Hematopoietic multipotent progenitor cell treated with erythropoietin and hydrocortisone succinate and interleukin-3 and kit ligand, for 8 days (in vitro differentiated cells): ENCODE data around the gene ERVH48-1.
A peak's percentile ranks its signal among the peaks of the same experiment; 100 is the strongest.
"Not testable (repeated sequence)": the region's sequence is repeated elsewhere in the genome, so short reads cannot be mapped to it uniquely, and the experiment has no call there.

Source experiments
- DNase-seq: peaks from one replicate; pipeline ENCODE4 v3.0.0-alpha.2; 2015

Gene ERVH48-1

DNA sequence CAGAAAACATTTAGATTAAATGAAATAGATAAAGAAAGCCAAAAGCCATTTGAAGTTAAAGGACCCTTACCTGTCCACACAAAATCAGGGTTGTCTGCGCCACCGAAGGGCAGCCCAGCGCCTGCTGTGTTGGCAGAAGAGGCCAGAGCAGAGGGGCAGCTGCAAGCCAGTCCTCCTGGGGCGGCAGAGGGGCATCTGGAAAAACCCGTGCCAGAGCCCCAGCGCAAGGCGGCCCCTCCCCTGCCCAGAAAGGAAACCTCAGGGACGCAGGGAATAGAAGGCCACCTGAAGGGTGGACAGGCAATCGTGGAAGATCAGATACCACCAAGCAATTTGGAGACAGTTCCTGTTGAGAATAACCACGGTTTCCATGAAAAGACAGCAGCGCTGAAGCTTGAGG is 21.6 kb downstream of the ERVH48-1 start:
- no peak for DNase-seq

- DNase-seq: peak; percentile 36
Measured at GRCh38 chr21:42900446-42900845, 25.0 kb downstream of the ERVH48-1 start.

DNA sequence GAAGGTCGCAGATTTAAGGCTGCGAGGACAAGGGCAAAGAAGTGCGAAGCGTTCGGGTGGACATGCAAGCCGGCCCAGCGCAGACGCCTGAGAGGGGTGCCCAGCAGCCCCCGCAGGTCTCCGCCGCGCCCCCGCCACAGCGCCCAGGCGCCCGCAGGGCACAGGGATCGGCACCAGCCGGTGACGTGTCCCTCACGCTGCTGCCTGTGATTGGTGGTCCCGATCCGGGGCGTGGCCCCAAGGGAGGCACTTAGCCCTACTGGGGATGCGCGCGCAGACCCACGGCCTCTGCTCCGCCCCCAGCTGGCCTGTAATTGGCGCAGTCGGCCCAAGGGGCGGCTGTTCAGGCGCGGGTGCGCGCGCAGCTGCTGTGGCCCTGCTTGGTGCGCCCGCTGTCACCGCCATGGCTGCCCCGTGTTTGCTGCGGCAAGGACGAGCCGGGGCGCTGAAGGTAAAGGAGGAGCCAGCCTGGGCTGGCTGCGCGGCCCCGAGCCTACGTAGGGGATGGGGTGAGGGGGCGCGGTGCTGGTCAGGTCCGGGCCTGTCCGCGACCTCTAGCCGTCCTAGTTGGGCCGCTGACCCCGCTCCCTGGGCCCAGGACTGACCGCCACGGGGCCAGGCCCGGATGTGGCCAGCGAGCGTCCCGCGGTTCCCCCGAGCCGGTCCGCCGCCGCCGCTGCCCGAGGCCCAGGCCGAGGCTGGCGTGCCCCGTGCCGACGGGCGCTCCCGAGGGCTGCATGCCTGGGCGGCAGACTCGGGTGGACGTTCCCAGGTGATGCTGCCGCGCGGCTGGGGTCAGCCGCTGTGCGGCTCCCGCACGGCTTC is 32.3 kb downstream of the ERVH48-1 start, which contains the start of gene NDUFV3:
TSS of gene NDUFV3 (plus strand) at position 379 of the 825 bp plus-strand sequence. CDS start at position 404, 25 bp downstream.
- peak; percentile 98 for DNase-seq

DNA sequence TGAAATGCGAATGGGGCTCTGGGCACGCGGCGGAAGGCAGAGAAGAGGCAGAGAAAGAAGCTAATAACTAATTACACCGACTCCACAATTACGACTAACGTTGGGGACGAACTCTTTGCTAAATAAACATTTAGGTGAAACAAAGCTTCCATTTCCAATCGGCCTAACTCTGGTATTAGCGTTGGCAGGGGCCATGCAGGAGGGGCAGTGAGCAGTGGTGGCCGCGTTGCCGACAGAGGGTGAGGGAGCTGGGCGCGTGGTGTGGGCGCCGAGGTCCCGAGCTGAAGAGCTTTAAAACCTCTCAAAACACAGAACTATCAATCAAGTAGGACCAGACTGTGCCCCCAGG is 32.9 kb downstream of the ERVH48-1 start:
- DNase-seq: no peak

GRCh38 chr21:42887326-42887725 is 38.1 kb downstream of the ERVH48-1 start:
- no peak for DNase-seq

GRCh38 chr21:42883921-42884320 is 41.5 kb downstream of the ERVH48-1 start:
- DNase-seq: no peak

DNA sequence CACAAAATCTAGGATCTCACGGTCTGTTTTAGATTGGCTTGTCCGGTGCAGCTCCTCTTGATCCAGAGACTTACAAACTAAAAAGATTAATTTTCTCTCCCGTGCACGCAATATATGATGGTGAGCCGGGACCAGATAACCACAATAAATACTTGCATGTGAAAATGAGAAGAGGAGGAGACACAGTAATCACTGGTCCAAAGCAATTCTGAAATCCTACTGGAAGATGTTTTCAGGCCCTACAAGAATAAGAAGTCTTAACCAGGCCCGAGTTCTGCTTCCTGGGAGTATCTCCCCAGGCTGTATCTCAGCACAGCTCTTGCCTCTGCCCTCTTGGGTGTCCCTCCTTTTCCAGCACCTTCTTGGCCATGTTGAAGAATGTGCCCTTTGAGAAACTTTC is 45.1 kb downstream of the ERVH48-1 start:
- no peak for DNase-seq

GRCh38 chr21:42878993-42879787 is 46.2 kb downstream of the ERVH48-1 start, which contains the start of gene WDR4:
Gene WDR4 (minus strand): TSS chr21:42879539. CDS start chr21:42879495, 44 bp downstream.
- peak; percentile 98 for DNase-seq

DNA sequence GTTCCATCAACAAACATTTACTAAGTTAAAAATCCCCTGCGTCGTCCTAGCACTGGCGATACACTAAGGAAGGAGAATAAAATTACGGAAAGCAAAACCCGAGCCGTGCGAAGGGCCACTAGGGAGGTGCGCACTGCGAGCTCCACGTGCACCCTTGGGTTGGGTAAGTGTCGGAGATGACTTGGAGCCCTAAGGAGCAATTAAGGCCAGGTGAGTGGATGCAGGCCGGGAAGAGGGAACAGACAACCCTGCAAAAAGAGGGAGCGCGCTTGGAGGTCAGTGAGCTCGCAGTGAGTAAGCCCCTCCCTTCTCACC is 46.8 kb downstream of the ERVH48-1 start:
- DNase-seq: no peak

DNA sequence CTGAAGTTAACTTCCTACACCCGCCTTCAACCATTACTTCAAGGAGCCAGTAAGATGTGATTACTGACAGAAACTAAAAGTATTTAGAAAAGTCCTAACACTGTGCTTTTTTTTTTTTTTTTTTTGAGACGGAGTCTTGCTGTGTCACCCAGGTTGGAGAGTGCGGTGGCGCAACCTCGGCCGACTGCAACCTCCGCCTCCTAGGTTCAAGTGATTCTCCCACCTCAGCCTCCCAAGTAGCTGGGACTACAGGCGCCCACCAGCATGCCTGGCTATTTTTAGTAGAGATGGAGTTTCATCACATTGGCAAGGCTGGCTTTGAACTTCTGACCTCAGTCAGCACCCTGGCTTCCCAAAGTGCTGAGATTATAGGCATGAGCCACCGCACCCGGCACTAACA is 49.6 kb downstream of the ERVH48-1 start:
- not testable (repeated sequence) for DNase-seq

- DNase-seq: no peak
Measured at GRCh38 chr21:42873096-42873495, 52.3 kb downstream of the ERVH48-1 start.

- no peak for DNase-seq
Measured at GRCh38 chr21:42868196-42868595, 57.2 kb downstream of the ERVH48-1 start.
